ENCODE results near the gene LVRN. TPM values are rescaled to one million over a fixed set of nuclear protein-coding genes. Genes with fewer than 3 reads are reported as not detected.
A peak's percentile ranks its signal among the peaks of the same experiment; 100 is the strongest.

Gene LVRN
- total RNA-seq, 1 experiment from 2014 or later = 0.34 TPM

DNA sequence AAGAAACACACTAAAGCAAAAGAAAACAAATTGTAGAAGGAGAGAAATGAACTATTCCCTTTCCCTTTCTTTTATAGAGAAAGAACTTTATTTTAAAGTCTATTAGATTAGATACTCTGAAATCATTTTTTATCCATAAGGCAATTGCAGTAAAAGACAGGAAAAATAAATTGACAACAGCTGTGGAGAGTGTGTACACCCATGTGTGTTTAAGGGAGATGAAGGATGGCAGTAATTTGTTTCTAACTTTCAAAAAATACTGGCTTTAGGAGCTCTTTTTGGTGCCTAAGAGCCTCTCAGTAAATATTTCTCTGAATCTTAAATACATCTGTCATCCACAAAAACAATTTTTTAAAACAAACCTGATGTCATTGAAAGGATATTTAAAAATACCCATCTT, 51.7 kb downstream of the LVRN start:
- DNase-seq (ENCODE audit: low read depth) = no peak

DNA sequence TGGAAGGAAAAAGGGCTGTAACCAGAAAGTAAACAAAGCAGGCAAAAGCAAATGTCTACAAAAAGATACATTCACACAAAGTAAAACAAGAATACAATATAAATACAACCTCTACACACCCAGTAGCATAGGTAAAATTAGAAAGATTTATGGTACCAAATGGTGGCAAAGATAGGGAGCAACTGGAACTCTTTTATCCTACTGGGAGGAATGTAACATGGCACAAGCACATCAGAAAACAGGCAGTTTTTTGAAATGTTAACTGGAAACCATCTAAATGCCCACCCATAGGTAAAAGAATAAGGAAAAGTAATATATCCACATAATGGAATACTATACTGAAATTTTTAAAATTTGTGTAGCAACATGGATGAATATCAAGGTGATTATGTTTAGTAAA, 61.3 kb downstream of the LVRN start:
- DNase-seq (ENCODE audit: low read depth) = no peak

DNA sequence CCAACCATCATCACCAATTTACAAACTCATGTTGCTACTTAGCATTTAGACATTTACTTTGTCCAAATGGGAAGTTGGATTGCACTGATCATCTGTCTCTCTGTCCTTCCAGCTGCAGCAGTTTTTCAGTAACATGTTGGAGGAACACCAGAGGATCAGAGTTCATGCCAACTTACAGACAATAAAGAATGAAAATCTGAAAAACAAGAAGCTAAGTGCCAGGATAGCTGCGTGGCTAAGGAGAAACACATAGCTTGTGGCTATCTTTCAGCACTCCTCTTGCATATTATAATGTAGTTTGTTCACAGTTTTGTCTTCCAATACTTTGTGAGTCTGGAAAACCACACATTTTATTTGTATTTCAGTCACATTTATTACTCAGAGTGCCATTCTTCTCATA, 63.6 kb downstream of the LVRN start:
- DNase-seq (ENCODE audit: low read depth) = no peak

DNA sequence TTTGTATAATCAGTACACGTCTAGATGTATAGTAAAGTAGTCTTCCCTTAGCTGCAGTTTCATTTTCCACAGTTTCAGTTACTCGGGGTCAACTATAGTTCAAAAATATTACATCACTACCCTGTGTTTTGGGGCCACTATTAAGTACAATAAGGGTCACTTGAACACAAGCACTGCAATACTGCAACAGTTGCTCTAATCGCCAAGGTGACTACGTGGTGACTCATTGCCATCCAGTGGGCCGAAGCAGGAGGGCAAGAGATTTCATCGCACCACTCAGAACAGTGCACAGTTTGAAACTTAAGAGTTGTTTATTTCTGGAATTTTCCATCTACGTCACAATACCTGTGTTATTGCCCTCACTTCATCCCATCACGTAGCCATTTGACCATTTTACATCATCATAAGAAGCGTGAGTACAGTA, 69.8 kb downstream of the LVRN start, which contains the start of gene ARL14EPL:
Gene ARL14EPL (plus strand): TSS at position 379 of the 424 bp plus-strand sequence. CDS start 18,994 bp downstream, outside the sequence.
- DNase-seq (ENCODE audit: low read depth) = peak; percentile 95

DNA sequence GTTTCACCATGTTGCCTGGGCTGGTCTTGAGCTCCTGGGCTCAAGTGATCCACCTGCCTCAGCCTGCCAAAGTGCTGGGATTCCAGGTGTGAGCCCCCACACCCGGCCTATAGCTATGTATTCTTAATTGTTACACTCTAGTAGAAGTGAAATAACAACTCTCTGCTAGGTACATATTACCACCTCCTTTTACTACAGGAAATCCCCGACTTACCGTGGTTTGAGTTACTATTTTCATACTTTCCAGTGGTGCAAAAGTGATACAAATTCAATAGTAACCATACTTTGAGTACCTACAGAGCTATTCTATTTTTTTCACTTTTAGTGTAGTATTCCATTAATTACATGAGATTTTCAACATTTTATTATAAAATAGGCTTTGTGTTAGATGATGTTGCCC, 70.7 kb downstream of the LVRN start:
- DNase-seq (ENCODE audit: low read depth) = no peak

DNA sequence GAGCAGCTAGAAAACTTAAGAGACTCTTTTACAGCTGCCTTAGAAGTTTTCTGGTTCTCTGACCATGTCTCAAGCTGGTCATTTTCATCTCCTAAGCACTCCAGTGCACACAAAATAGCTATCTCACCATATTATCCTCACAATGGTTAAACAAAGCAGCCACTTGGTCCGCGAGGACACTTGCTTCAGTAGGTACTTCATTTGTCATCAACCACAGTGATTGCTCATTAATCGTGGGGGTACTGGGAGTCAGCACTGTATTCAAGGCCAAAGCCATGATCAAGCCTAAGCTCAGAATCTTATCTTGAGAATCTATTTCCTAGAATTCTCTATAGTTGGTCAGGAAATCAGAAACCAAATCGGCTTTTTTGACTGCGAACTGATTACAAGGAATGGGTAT, 72.8 kb downstream of the LVRN start:
- peak; percentile 85 for DNase-seq (ENCODE audit: low read depth)

DNA sequence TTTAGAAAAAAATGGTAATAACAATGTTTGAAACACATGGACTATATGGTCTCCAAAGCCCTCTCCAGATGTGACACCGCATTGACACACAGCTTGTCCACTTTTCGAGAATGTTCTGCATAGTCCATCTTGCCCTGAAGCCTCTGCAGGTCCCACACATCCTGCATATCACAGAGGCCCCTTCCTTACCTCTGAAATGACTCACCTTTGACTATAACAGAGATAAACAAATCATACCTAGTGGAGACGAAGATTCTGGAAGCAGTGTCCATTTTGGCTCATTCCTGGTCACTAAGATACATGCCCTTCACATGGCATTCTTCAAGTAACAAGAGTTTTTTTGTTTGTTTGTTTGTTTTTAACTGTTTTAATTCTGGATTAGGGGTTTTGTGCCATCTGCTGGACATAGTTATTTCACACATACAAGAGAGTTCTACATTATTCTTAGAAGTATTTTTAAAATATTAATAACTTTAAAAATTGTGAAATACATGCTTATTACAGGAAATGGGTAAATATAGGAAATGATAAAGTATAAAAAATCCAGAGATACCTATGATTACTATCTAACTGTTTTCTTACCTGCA, 75.1 kb downstream of the LVRN start:
- peak; percentile 24 for DNase-seq (ENCODE audit: low read depth)

DNA sequence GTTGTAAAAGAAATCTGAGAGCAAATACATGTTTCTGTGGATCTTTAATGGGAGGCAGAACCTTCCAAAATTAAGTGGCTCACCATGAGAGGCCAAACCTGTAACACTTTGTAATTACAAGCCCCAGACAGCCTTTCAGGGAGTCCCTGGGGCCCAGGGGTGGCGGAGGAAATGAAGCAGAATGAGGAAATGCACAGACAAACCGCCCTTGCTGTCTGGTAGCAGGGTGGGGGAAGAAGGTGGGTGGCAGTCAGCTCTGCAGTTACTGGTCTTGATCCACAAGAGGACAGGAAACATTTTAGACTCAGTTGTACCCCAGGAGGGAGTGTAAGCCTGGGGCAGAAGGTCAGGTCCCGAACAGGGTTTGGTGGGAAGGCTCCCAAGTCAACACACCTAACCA, 76.5 kb downstream of the LVRN start:
- no peak for DNase-seq (ENCODE audit: low read depth)

DNA sequence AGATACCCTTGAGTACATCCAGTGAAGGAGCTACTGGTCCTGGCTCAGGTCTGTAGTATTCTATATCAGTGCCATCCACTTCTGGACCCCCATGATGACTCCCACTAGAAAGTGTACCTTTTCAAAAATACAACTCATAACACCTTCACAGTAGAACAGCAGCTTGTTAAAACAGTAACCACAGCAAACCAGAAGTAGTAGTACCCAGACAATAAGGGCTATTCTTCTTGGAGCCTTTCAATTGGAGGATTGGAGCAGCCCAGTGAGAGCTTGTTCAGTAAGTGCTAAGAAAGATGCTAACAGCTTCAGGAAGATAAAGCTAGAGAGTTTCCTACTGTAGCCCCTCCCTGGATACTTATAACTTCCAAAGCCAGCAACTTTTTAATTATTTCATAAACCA, 80.1 kb downstream of the LVRN start:
- no peak for DNase-seq (ENCODE audit: low read depth)

DNA sequence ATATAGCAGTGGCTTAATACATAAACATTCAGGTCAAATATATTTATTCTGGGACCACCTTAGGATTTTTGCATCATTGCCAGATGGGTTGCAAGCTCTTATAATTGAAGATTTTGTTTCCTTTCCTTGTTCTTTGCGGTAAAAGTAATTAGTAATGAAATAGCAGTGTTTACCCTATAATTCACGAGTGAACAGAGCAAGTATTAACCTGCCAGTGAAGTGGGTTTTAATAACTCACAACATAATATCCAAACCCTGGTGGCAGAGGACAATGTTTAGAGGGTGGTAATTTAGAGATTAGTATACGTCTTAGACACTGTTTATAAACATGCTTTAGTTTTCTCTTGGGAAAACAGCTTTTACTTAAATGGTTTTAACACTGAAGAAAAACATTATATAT, 81.8 kb downstream of the LVRN start:
- DNase-seq (ENCODE audit: low read depth) = no peak

DNA sequence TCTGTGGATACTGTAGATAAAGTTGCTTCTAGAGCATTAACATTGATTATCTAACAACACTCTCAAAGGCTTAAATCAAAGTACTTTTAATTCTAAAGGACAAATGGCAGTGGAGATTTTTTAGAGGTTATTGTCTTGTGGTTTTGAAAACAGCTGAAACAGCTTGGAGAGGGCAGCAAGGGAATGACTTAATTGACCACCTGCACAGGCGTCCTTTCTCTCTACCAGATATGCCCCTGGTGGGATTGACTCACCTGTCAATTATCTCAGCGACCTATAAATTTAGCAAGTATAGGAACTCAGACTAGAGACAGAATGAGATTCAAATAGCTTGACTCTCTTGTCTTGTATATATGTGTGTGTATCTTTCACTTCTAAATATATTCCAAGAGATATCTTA, 83.5 kb downstream of the LVRN start:
- peak; percentile 53 for DNase-seq (ENCODE audit: low read depth)

DNA sequence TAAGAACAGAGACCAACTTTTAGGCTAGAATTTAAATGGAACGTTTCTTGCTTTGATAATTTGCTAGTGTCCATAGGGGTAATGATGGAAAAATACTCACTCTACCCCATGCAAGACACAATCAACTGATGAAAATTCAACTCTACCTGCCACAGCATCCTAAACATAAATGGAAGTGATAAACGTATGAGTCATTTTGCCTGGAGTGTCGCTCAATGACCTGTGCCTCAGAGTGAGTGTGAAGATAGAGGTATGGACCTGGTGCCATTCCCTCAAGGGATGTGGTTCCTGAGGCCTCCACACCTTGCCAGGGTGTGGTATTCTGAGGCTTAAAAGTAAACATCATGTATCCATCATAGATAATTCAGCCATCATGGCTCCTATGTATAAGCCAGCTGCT, 84.0 kb downstream of the LVRN start:
- peak; percentile 12 for DNase-seq (ENCODE audit: low read depth)

DNA sequence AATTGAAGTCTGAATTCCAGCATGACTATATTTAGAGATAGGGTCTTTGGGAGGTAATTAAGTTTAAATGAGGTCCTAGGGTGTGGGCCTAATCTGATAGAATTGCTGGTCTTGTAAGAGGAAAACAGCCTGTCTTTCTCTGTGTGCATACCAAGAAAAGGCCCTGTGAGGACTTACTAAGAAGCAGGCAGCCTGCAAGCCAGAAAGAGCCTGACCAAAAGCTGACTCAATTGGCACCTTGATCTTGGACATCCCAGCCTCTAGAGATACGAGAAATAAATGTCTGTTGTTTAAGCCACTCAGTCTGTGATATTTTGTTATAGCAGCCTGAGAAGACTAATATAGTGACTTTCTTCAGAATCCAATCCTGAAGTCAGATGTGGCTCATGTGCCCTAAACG, 84.5 kb downstream of the LVRN start:
- DNase-seq (ENCODE audit: low read depth) = no peak

DNA sequence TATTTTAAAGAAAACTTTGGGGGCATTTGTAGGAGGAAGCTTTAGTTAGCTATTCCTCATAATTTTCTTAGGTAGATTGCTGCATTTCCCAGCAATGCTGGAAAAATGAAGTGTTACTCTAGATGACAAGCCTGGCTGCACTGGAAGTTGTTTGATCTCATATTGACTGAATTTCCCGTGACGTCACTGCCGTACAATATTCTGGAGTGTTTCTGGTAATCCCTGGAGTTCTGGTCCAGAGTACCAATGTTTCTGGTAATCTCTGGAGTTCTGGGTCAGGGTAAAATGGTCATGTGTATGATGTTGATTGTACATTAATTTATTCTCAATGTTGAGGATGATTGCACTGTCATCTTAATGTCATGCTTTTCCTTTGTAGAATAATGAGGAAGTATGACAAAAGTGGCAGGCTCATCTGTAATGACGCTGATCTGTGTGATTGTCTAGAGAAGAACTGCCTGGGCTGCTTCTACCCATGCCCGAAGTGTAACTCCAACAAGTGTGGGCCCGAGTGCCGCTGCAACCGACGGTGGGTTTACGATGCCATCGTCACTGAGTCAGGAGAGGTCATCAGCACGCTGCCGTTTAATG, 96.2 kb downstream of the LVRN start:
- no peak for DNase-seq (ENCODE audit: low read depth)

DNA sequence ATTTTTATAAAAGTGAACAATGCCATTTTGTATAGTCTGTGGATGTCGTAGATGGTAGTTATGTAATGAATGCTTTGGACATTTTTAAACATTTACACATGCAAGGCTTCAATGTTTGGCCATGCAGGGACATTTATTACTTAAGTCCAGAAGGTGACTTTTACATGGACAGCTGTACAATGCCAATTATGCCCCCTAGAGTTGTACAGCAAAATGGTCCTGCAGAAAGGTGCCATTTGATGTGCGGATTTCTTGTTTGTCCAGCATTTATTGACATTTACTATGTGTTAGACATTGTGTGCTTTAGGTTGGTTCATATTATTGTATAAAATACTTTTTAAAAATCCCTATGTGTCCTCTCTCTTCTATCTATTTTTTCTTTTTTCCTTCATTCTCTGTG, 100.1 kb downstream of the LVRN start:
- DNase-seq (ENCODE audit: low read depth) = no peak

DNA sequence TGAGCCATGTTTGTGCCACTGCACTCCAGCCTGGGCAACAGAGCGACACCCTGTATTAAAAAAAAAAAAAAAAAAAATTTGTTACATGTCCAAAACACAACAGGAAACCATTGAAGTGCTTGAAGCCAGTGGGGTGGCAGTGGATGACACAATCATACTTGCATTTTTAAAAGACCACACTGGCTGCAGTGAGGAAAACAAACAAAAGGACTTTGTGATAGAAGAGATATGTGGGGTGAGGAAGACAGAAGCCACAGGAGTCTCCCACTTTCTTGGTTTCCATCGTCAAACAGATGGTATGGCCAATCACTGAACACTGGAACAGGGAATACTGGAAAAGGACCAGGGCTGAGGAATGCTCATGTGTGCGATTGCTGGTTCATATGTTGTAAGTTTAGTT, 101.7 kb downstream of the LVRN start:
- peak; percentile 75 for DNase-seq (ENCODE audit: low read depth)

DNA sequence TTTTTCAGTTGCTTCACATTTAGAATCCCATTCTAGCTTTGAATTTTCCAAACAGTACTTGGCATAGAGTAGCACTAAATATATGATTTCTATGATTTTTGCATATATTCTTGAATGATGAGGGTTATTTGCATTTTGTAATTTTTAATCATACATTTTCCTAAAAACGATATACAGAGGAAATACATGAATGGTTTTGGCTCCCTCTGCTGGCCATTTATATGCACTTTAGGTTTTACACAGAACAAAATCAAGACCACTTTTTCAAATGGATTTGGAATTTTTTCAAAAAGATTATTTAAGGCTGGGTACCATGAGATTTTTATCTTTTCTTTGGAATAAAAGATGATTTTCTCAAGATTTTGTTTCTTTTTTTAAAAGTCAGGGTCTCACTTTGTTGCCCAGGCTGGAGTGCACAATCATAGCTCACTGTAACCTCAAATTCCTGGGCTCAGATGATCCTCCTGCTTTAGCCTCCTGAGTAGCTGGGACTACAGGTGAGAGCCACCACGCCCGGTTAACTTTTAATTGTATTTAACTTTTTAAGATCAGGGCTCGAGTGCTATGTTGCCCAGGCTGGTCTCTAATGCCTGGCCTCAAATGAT, 105.9 kb downstream of the LVRN start:
- DNase-seq (ENCODE audit: low read depth) = peak; percentile 54

DNA sequence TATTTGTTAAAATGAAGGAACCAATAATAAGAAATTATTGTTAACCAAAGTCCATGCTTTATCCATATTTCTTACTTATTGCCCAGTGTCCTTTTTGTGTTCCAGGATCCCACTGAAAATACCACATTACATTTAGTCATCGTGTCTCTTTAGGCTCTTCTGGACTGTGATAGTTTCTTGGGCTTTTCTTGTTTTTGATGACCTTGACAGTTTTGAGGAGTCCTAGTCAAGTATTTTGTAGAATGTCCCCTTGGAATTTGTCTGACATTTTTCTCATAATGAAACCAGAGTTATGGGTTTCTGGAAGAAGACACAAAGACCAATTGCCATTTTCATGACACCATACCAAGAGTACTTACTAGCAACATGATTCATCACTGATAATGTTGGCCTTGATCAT, 108.9 kb downstream of the LVRN start:
- no peak for DNase-seq (ENCODE audit: low read depth)

DNA sequence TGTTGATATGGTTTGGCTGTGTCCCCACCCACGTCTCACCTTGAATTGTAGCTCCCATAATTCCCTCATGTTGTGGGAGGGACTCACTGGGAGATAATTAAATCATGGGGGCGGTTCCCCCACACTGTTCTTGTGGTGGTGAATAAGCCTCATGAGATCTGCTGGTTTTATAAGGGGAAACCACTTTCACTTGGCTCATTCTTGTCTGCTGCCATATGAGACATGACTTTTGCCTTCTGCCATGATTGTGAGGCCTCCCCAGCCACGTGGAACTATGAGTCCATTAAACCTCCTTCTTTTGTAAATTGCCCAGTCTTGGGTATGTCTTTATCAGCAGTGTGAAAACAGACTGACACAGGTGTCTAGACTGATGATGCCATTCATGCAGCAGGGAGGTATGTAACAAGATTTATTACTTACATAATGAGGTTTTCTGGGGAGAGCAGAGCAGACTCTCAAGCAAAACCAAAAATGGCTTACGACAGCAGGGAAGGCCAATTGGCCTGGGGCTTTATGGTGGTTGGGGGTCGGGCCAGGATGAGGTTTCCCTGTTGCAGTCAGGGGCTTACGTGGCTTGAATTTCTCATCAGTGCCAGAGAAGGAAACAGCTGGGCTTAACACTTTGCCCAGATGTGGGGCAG, 113.0 kb downstream of the LVRN start:
- DNase-seq (ENCODE audit: low read depth) = peak; percentile 30

DNA sequence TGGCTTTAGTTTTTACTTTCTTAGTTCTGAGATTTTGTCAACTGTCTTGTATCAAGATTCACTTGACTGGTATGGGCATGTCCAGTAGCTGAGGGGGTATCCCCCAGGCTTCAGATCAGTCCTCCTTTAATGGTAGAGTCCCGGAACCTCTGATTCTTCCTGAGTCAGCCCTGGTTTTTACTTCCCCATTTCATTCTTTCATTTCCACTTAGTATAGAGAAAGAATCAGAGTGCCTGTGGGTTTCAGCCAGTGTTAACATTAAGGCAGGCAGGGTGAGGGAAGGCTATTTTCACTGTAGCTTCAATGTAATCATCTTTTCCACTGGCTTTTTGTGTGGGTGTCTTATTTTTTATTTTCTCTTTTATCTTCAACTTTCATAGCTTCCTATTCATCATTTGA, 114.2 kb downstream of the LVRN start:
- no peak for DNase-seq (ENCODE audit: low read depth)
